Measurements from ENCODE around the gene RAB6D.
"Not testable (repeated sequence)": the region's sequence is repeated elsewhere in the genome, so short reads cannot be mapped to it uniquely, and the experiment has no call there.

- TF ChIP-seq CTCF, POLR2A (IDR thresholded peaks at IDR 0.05): not testable (repeated sequence)
Measured at GRCh38 chr2:131361773-131362172, 2.2 kb downstream of the RAB6D start.
